H9 (cell line): Measurements from ENCODE around the gene P3H3. TPM values are rescaled to one million over a fixed set of nuclear protein-coding genes. Genes with fewer than 3 reads are reported as not detected.

Experiments used
- DNase-seq: peaks from one replicate; pipeline ENCODE4 v3.0.0-alpha.2; 2017
- H2AFZ ChIP-seq: one replicate; pipeline ENCODE4 v1.6.1; 2013; ENCODE audit warnings: mild to moderate bottlenecking, low read length, control low read depth, moderate library complexity
- H2AK5ac ChIP-seq: 2 replicates; pipeline ENCODE4 v1.6.1; 2013; ENCODE audit warnings: low read length, control low read depth, mixed read lengths; ENCODE audit not compliant: insufficient read length
- H2BK120ac ChIP-seq: one replicate; pipeline ENCODE4 v1.6.1; 2013; ENCODE audit warnings: low read depth, mild to moderate bottlenecking, low read length, control low read depth, inconsistent platforms; ENCODE audit not compliant: poor library complexity, severe bottlenecking
- H2BK12ac ChIP-seq: 2 replicates; pipeline ENCODE4 v1.6.1; 2013; ENCODE audit warnings: low read length, control low read depth, mixed read lengths, low read depth; ENCODE audit not compliant: insufficient read length
- H2BK15ac ChIP-seq: 2 replicates; pipeline ENCODE4 v1.6.1; 2013; ENCODE audit warnings: low read depth, low read length, control low read depth
- H2BK20ac ChIP-seq: one replicate; pipeline ENCODE4 v1.6.1; 2013; ENCODE audit warnings: low read depth, mild to moderate bottlenecking, low read length, control low read depth, inconsistent platforms; ENCODE audit not compliant: poor library complexity, severe bottlenecking
- H2BK5ac ChIP-seq: 2 replicates; pipeline ENCODE4 v1.6.1; 2013; ENCODE audit warnings: low read length, control low read depth, mixed read lengths; ENCODE audit not compliant: insufficient read length
- H3K14ac ChIP-seq: 2 replicates; pipeline ENCODE4 v1.6.1; 2013; ENCODE audit warnings: low read length, control low read depth; ENCODE audit not compliant: insufficient read depth
- H3K18ac ChIP-seq: 2 replicates; pipeline ENCODE4 v1.6.1; 2013; ENCODE audit warnings: low read depth, mild to moderate bottlenecking, mixed read lengths, low read length, control low read depth; ENCODE audit not compliant: insufficient read length
- H3K23ac ChIP-seq: 2 replicates; pipeline ENCODE4 v1.6.1; 2013; ENCODE audit warnings: low read length, control low read depth, mixed read lengths, low read depth; ENCODE audit not compliant: insufficient read length
- H3K23me2 ChIP-seq: 2 replicates; pipeline ENCODE4 v1.6.1; 2013; ENCODE audit warnings: low read depth, mild to moderate bottlenecking, mixed read lengths, low read length, control low read depth; ENCODE audit not compliant: insufficient read length, poor library complexity, severe bottlenecking
- H3K27ac ChIP-seq: 2 replicates; pipeline ENCODE4 v1.5.1; 2013; ENCODE audit warnings: low read length, control low read depth, mixed read lengths, low read depth; ENCODE audit not compliant: insufficient read length
- H3K27me3 ChIP-seq: 2 replicates; pipeline ENCODE4 v1.6.1; 2013; ENCODE audit warnings: low read length, control low read depth, inconsistent platforms; ENCODE audit not compliant: insufficient read depth
- H3K4ac ChIP-seq: 2 replicates; pipeline ENCODE4 v1.6.1; 2013; ENCODE audit warnings: low read depth, mild to moderate bottlenecking, control low read depth, inconsistent platforms, low read length, moderate library complexity
- H3K4me1 ChIP-seq: 2 replicates; pipeline ENCODE4 v1.6.1; 2013; ENCODE audit warnings: low read length, control low read depth, inconsistent platforms; ENCODE audit not compliant: insufficient read depth
- H3K4me2 ChIP-seq: 2 replicates; pipeline ENCODE4 v1.6.1; 2013; ENCODE audit warnings: low read length, control low read depth, mixed read lengths; ENCODE audit not compliant: insufficient read length, insufficient read depth
- H3K56ac ChIP-seq: 2 replicates; pipeline ENCODE4 v1.6.1; 2013; ENCODE audit warnings: low read depth, mild to moderate bottlenecking, mixed read lengths, low read length, control low read depth; ENCODE audit not compliant: insufficient read length
- H3K79me1 ChIP-seq: 2 replicates; pipeline ENCODE4 v1.6.1; 2013; ENCODE audit warnings: low read depth, mild to moderate bottlenecking, moderate library complexity, low read length, control low read depth, inconsistent platforms; ENCODE audit not compliant: insufficient read depth, poor library complexity, severe bottlenecking
- H3K79me2 ChIP-seq: 2 replicates; pipeline ENCODE4 v1.6.1; 2013; ENCODE audit warnings: low read length, control low read depth, inconsistent platforms; ENCODE audit not compliant: insufficient read depth
- H3K9ac ChIP-seq: 2 replicates; pipeline ENCODE4 v1.6.1; 2013; ENCODE audit warnings: low read length, control low read depth, mixed read lengths; ENCODE audit not compliant: insufficient read length; ENCODE audit errors: extremely low read depth
- H3K9me3 ChIP-seq: one replicate; pipeline ENCODE4 v1.6.1; 2013; ENCODE audit warnings: low read depth, low read length, inconsistent platforms; ENCODE audit not compliant: control insufficient read depth
- H3T11ph ChIP-seq: one replicate; pipeline ENCODE4 v1.6.1; 2013; ENCODE audit warnings: mild to moderate bottlenecking, low read length, control low read depth, inconsistent platforms
- H4K20me1 ChIP-seq: one replicate; pipeline ENCODE4 v1.6.1; 2013; ENCODE audit not compliant: control insufficient read depth, insufficient read length, insufficient read depth
- H4K5ac ChIP-seq: 2 replicates; pipeline ENCODE4 v1.6.1; 2013; ENCODE audit warnings: low read depth, mild to moderate bottlenecking, mixed read lengths, low read length, control low read depth; ENCODE audit not compliant: insufficient read length
- H4K8ac ChIP-seq: replicated peaks from 2 replicates; pipeline ENCODE4 v1.6.1; 2013; ENCODE audit warnings: low read length, control low read depth, mixed read lengths, low read depth; ENCODE audit not compliant: insufficient read length
- H4K91ac ChIP-seq: 2 replicates; pipeline ENCODE4 v1.6.1; 2013; ENCODE audit warnings: low read depth, mild to moderate bottlenecking, moderate library complexity, mixed read lengths, low read length, control low read depth; ENCODE audit not compliant: insufficient read length
- H3K27ac Mint-ChIP-seq, 3 experiments: 2 replicates in 2 of 3; 3 replicates in 1 of 3; pipeline ENCODE4 v1.8.0; 2020 to 2021; ENCODE audit warnings: mixed read lengths in 3 of 3, mild to moderate bottlenecking in 1 of 3, moderate library complexity in 1 of 3
- H3K27me3 Mint-ChIP-seq: 2 replicates; pipeline ENCODE4 v1.8.0; 2021; ENCODE audit warnings: low read depth, mild to moderate bottlenecking, moderate library complexity, mixed read lengths
- H3K36me3 Mint-ChIP-seq, 3 experiments: 2 replicates in 2 of 3; 3 replicates in 1 of 3; pipeline ENCODE4 v1.8.0; 2020 to 2021; ENCODE audit warnings: low read depth in 3 of 3, mixed read lengths in 3 of 3; ENCODE audit not compliant: insufficient read depth in 1 of 3
- H3K4me1 Mint-ChIP-seq, 2 experiments: 2 replicates each; pipeline ENCODE4 v1.8.0; 2020; ENCODE audit warnings: mixed read lengths in 2 of 2
- H3K4me3 Mint-ChIP-seq, 2 experiments: 2 replicates in 1 of 2; 3 replicates in 1 of 2; pipeline ENCODE4 v1.8.0; 2020 to 2021; ENCODE audit warnings: mild to moderate bottlenecking in 2 of 2, mixed read lengths in 2 of 2, moderate library complexity in 1 of 2
- H3K9me3 Mint-ChIP-seq, 2 experiments: 2 replicates in 1 of 2; 3 replicates in 1 of 2; pipeline ENCODE4 v1.8.0; 2020; ENCODE audit warnings: mild to moderate bottlenecking in 2 of 2, mixed read lengths in 2 of 2, moderate library complexity in 1 of 2
- CTCF ChIP-seq: fragments of 200-600 bp; sonication (generic); conservative IDR thresholded peaks from 3 replicates; pipeline ENCODE4 v1.8.0; 2021; ENCODE audit warnings: antibody characterized with exemption, mild to moderate bottlenecking
- WGBS: extraction: QIAGEN DNeasy Blood & Tissue Kit; methylation state at CpG from one replicate; pipeline ENCODE4 v1.1.7; 2013; ENCODE audit warnings: missing lambda C conversion rate, low lambda C conversion rate, mixed read lengths; ENCODE audit not compliant: insufficient read length; ENCODE audit errors: extremely low coverage; 5-methylcytosine and 5-hydroxymethylcytosine counted together
- total RNA-seq: library from RNA; stranded (reverse); gene quantifications from 2 replicates; pipeline ENCODE4 v1.2.1, GENCODE V29; 2021

Gene P3H3
- total RNA-seq, 1 experiment from 2014 or later, result 55.0 TPM

DNA sequence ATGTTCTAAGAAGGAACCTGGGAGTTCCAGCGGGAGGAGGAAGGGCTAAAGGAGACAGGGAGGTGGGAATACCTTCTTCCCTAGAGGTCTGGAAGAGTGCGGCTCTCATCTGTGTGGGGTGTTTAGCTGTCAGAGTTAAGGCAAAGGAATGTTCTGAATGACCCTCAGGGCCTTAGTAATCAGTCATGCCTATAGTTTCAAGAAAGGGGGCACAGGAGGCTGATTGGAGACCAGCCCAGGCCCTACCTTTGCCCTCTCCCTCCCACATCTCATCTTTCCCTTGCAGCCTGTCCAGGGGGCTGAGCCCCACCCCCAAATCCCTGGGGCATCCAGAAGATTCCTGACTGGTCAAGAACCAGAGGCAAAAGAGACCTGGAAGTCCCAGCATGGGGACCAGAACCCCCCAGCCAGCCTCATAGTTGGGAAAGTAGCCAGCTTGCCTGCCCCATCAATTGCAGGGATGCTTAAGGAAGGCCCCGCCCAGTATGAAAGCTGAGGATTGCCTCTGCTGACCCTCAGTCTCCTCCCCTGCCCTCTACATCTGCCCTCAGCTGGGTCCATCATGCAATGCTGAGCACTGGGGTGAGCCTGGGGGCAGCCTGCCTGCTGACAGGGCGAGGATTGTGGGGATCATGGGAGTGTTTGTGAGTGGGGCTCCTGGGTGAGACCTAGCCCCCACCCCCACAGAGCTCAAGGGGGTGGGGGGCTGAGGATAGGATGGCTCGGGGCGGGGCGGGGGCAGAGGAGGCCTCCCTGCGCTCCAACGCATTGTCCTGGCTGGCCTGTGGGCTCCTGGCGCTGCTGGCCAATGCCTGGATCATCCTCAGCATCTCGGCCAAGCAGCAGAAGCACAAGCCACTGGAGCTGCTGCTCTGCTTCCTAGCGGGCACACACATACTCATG is 4.8 kb upstream of the P3H3 start:
- no peak overlapping the region for H2BK5ac ChIP-seq
- peaks cover 4% of the 10 kb centered on the region; the same call in 1 of the 2 replicates for H3K27me3 ChIP-seq
- H3K4ac ChIP-seq, result no peak overlapping the region
- no peak overlapping the region for H2AK5ac ChIP-seq
- no CpG with 5 or more reads among the region's 12 CpGs for WGBS
- H3K27ac ChIP-seq, result no peak overlapping the region
- H3K4me1 ChIP-seq, result peaks cover 5% of the 10 kb centered on the region; the same call in 1 of the 2 replicates
- no peak overlapping the region for H2BK120ac ChIP-seq
- Mint-ChIP-seq H3K4me3 (peak overlapping the region in 1 of 2 experiments; percentile 71; a peak in 4 of 5 replicates), H3K36me3 (peaks cover 10 to 15% (median 10%) of the 10 kb centered on the region in 3 experiments; a peak in 6 of 7 replicates), H3K9me3 (no peaks in the 10 kb centered on the region), H3K27me3 (peaks cover 55% of the 10 kb centered on the region), H3K27ac (peak overlapping the region in 1 of 3 experiments; percentile 14; a peak in 1 of 7 replicates), H3K4me1 (peaks cover 64 to 79% of the 10 kb centered on the region in 2 experiments)
- no peaks in the 10 kb centered on the region for H3K79me2 ChIP-seq
- no peak overlapping the region for H2BK15ac ChIP-seq
- no peak overlapping the region for H3T11ph ChIP-seq
- no peak overlapping the region for H4K91ac ChIP-seq
- H3K18ac ChIP-seq, result no peak overlapping the region
- no peak overlapping the region for H2AFZ ChIP-seq
- no peak overlapping the region for H2BK20ac ChIP-seq
- peaks cover 14% of the 10 kb centered on the region for H3K23me2 ChIP-seq
- no peaks in the 10 kb centered on the region for H3K9me3 ChIP-seq
- H3K14ac ChIP-seq, result no peak overlapping the region
- H3K23ac ChIP-seq, result no peak overlapping the region
- no peak overlapping the region for H3K9ac ChIP-seq
- H3K56ac ChIP-seq, result no peak overlapping the region
- TF ChIP-seq CTCF, result no peak
- no peak overlapping the region for H4K5ac ChIP-seq
- H3K79me1 ChIP-seq, result no peaks in the 10 kb centered on the region
- DNase-seq, result no peak
- H2BK12ac ChIP-seq, result no peak overlapping the region
- peaks cover 4% of the 10 kb centered on the region for H4K20me1 ChIP-seq
- no peak overlapping the region for H3K4me2 ChIP-seq
- no peak overlapping the region for H4K8ac ChIP-seq
